ENCODE measurements around the gene ANXA3. TPM values are rescaled to one million over a fixed set of nuclear protein-coding genes. Genes with fewer than 3 reads are reported as not detected.

The ANXA3 gene
- total and polyA plus RNA-seq, 3 donors from 2014 or later, result 1.1 to 6.4 (median 3.5) TPM

DNA sequence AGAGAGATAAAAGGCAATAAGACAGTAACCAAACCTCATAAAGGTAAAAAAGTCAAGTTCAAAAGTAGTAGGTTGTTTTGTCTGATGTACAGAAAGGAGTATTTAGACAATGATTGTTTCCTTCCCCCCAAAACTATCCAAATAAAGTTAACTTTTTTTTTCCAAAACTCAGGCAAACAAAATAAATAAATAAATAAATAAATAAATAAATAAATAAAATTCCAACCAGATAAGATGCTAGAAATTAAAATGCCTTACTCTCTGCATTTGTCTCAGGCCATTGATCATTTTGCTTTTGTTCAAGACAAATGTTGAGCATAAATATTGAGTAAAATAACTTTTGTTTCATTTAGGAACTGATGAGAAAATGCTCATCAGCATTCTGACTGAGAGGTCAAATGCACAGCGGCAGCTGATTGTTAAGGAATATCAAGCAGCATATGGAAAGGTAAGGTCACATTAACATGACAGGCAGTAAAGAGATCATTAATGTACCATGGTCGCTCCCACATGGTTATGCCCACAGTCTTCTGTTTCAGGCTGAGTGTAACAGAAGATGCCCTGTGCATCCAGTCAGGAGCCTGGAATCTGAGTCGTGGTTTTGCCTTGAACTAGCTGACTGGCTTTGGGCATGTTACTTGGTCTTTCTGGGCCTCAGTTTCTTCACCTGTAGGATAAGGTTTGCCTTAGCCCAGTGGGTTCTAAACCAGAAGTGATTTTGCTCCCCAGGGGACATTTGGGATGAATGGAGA is 27.3 kb downstream of the ANXA3 start:
- DNase-seq, result no peak
- no peak for TF ChIP-seq POLR2A (IDR thresholded peaks at IDR 0.05)
- TF ChIP-seq, protein P1, sequence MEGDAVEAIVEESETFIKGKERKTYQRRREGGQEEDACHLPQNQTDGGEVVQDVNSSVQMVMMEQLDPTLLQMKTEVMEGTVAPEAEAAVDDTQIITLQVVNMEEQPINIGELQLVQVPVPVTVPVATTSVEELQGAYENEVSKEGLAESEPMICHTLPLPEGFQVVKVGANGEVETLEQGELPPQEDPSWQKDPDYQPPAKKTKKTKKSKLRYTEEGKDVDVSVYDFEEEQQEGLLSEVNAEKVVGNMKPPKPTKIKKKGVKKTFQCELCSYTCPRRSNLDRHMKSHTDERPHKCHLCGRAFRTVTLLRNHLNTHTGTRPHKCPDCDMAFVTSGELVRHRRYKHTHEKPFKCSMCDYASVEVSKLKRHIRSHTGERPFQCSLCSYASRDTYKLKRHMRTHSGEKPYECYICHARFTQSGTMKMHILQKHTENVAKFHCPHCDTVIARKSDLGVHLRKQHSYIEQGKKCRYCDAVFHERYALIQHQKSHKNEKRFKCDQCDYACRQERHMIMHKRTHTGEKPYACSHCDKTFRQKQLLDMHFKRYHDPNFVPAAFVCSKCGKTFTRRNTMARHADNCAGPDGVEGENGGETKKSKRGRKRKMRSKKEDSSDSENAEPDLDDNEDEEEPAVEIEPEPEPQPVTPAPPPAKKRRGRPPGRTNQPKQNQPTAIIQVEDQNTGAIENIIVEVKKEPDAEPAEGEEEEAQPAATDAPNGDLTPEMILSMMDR (IDR thresholded peaks at IDR 0.05), result no peak
- H3K4me3 ChIP-seq, result no peak overlapping the region
- H3K4me1 ChIP-seq, result no peaks in the 10 kb centered on the region
- H3K27ac ChIP-seq, result no peak overlapping the region
- no peaks in the 10 kb centered on the region for H3K27me3 ChIP-seq
- WGBS, 2 donors, result 92 to 94% methylated on average over 3 of the region's 3 CpGs
- intact Hi-C loops (cut with DNase I; ENCODE audit: low total_unique reads), result no loop called here
- no peaks in the 10 kb centered on the region for H3K9me3 ChIP-seq
- H3K36me3 ChIP-seq (ENCODE audit: low read depth, missing control alignments), result no peaks in the 10 kb centered on the region

DNA sequence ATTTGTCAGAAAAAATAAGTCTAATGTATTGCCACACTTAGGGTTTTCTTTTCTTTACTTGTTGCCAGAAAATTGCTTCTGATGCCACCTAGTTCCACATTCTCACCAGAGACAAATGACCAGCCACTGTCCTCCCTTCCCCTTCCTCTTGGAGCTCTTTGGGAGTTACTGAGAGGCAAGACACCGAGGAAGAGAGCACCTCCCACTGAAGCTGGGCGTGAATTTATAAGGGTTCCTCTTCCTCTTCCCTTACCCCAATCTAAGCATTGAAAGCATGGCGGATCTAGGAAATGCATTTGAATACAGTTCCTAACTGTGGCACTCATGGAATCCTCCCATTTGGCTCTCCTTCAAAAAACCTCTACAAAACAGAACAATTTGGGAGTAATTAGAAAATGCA is 30.0 kb downstream of the ANXA3 start:
- H3K27me3 ChIP-seq, result no peaks in the 10 kb centered on the region
- no peaks in the 10 kb centered on the region for H3K9me3 ChIP-seq
- TF ChIP-seq, protein P1 (IDR thresholded peaks at IDR 0.05), result no peak
- no peak for TF ChIP-seq POLR2A (IDR thresholded peaks at IDR 0.05)
- 81 to 90% methylated on average over 3 of the region's 3 CpGs for WGBS, 2 donors
- H3K4me3 ChIP-seq, result no peak overlapping the region
- intact Hi-C loops (cut with DNase I; ENCODE audit: low total_unique reads), result no loop called here
- no peaks in the 10 kb centered on the region for H3K36me3 ChIP-seq (ENCODE audit: low read depth, missing control alignments)
- H3K27ac ChIP-seq, result no peak overlapping the region
- H3K4me1 ChIP-seq, result no peaks in the 10 kb centered on the region
- DNase-seq, result no peak

DNA sequence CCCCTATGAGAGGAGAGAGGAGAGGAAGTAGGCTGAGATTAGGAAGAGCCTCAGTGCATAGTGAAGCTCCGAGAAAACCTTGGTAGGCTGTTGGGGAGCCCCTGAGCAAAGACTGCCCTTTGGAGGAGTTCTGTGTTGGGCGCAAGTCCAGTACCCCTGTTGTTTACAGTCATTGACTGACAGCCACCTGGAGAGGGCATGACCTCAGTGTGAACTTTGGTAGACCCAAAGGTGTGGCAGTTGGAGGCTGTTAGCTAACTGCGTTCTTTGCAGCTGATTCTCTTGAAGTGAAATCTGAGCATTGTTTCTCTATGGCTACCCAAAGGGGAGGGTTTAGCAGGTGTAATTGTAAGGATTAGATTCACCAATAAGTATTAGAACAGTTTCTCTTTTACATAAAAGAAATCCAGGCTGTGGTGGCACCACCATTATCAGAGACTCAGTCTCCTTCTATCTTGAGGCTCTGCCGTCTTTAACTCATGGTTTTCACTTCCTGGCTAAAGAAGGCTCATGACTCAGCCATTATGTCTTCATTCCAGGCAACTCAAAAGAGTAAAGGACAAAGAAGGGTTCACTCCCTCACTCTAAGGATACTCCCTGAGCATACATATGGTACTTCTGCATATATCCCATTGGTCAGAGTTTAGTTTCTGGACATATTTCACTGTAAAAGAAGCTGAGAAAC is 33.4 kb downstream of the ANXA3 start:
- H3K27ac ChIP-seq, result no peak overlapping the region
- TF ChIP-seq, protein P1 (IDR thresholded peaks at IDR 0.05), result no peak
- no peaks in the 10 kb centered on the region for H3K27me3 ChIP-seq
- no peaks in the 10 kb centered on the region for H3K36me3 ChIP-seq (ENCODE audit: low read depth, missing control alignments)
- WGBS, 2 donors, result 95 to 97% methylated on average over 4 of the region's 4 CpGs
- H3K9me3 ChIP-seq, result no peaks in the 10 kb centered on the region
- no peaks in the 10 kb centered on the region for H3K4me1 ChIP-seq
- no peak for DNase-seq
- H3K4me3 ChIP-seq, result no peak overlapping the region
- intact Hi-C loops (cut with DNase I; ENCODE audit: low total_unique reads), result no loop called here

DNA sequence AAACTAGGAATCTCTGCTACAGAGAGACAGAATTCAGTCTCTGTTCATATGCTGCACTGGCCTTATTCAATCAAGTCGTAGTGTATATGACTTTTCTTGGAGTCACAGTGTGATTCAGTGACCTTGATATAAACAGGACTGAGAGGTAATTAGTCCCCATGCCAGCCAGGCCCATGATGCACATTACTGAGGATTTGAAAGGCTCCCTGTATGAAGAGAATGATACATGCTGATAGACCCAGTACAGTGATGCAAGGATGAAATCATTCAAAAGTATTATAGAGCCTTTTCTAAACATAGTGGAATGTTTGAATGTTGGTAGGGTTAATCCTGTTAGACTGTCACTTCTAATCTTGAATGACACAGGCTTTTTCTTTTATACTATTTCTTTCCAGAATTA is 34.1 kb downstream of the ANXA3 start:
- Histone ChIP-seq H3K4me1 (no peaks in the 10 kb centered on the region), H3K9me3 (no peaks in the 10 kb centered on the region), H3K36me3 (ENCODE audit: low read depth, missing control alignments) (no peaks in the 10 kb centered on the region), H3K27me3 (no peaks in the 10 kb centered on the region), H3K27ac (no peak overlapping the region), H3K4me3 (no peak overlapping the region)
- intact Hi-C loops (cut with DNase I; ENCODE audit: low total_unique reads), result no loop called here
- no peak for DNase-seq
- WGBS, 2 donors, result 47 to 50% methylated on average over 1 of the region's 1 CpG
- TF ChIP-seq, protein P1 (IDR thresholded peaks at IDR 0.05), result no peak
- no peak for TF ChIP-seq POLR2A (IDR thresholded peaks at IDR 0.05)
